GM12878 (cell line): ENCODE measurements around the gene MLST8. TPM values are rescaled to one million over a fixed set of nuclear protein-coding genes. Genes with fewer than 3 reads are reported as not detected.
"Not testable (repeated sequence)": the region's sequence is repeated elsewhere in the genome, so short reads cannot be mapped to it uniquely, and the experiment has no call there.

Source experiments
- ATAC-seq: fragments of 200-7000 bp; cut with Tn5 transposase; 3 replicates; pipeline ENCODE4 v1.9.1; 2020; ENCODE audit warnings: mild to moderate bottlenecking, moderate library complexity
- BruUV-seq: library from RNA; stranded (reverse); fragments of 400-500 nt; replicated peaks from 2 replicates; lab custom pipeline; 2021; lab: Mats Ljungman, UMichigan
- CTCF ChIA-PET: fragments of 300-600 bp; sonication (Branson Sonifier 250); formaldehyde crosslinking; extraction: SDS; loops from one replicate; lab custom pipeline; 2021; ENCODE audit warnings: inconsistent platforms; lab: Yijun Ruan, JAX
- POLR2A ChIA-PET: fragments of 350-600 bp; formaldehyde crosslinking; extraction: SDS; loops from one replicate; lab custom pipeline; 2021; ENCODE audit warnings: inconsistent platforms; lab: Charles Lee
- RAD21 ChIA-PET: fragments of 300-600 bp; sonication (Branson Sonifier 250); formaldehyde crosslinking; loops from one replicate; lab custom pipeline; 2023; ENCODE audit warnings: antibody characterized with exemption; ENCODE audit not compliant: unreplicated experiment; lab: Charles Lee
- SMC1A ChIA-PET: fragments of 300-600 bp; sonication (Branson Sonifier 250); formaldehyde crosslinking; loops from one replicate; lab custom pipeline; 2023; ENCODE audit not compliant: unreplicated experiment, uncharacterized antibody; lab: Charles Lee
- DNase-seq: peaks from one replicate; pipeline ENCODE4 v3.0.0-alpha.2; 2011; ENCODE audit warnings: low read depth, low spot score
- FAIRE-seq: peaks from 3 replicates; lab custom pipeline; 2011; peaks lifted over from hg19 to GRCh38; lab: Jason Lieb, UNC
- H2AFZ ChIP-seq: 2 replicates; pipeline ENCODE4 v1.6.0; 2011; ENCODE audit warnings: low read depth, low read length, control low read depth; ENCODE audit not compliant: control insufficient read depth
- H3K27ac ChIP-seq: 2 replicates; pipeline ENCODE4 v1.5.1; 2011; ENCODE audit warnings: control low read depth; ENCODE audit not compliant: control insufficient read depth, insufficient read depth
- H3K27me3 ChIP-seq, 2 experiments: replicated peaks in 1 of 2; 2 replicates each; pipeline versions ENCODE4 v1.6.0 to v1.6.1; 2011; ENCODE audit warnings: low read length in 1 of 2; ENCODE audit not compliant: control insufficient read depth in 2 of 2, insufficient read depth in 2 of 2
- H3K36me3 ChIP-seq, 2 experiments: 2 replicates each; pipeline ENCODE4 v1.5.1; 2011; ENCODE audit warnings: low read length in 1 of 2; ENCODE audit not compliant: control insufficient read depth in 2 of 2, insufficient read depth in 2 of 2
- H3K4me1 ChIP-seq: 2 replicates; pipeline ENCODE4 v1.6.1; 2011; ENCODE audit warnings: mild to moderate bottlenecking, low read length, moderate library complexity, mixed read lengths; ENCODE audit not compliant: control insufficient read depth, insufficient read depth
- H3K4me2 ChIP-seq: 2 replicates; pipeline ENCODE4 v1.6.0; 2011; ENCODE audit warnings: control low read depth; ENCODE audit not compliant: control insufficient read depth, insufficient read depth
- H3K4me3 ChIP-seq: fragments of 200-600 bp; sonication (generic); 2 replicates; pipeline ENCODE4 v1.5.1; 2016
- H3K79me2 ChIP-seq: 2 replicates; pipeline ENCODE4 v1.6.0; 2011; ENCODE audit warnings: low read length; ENCODE audit not compliant: control insufficient read depth, insufficient read depth
- H3K9ac ChIP-seq: 2 replicates; pipeline ENCODE4 v1.8.0; 2011; ENCODE audit warnings: low read length, control low read depth, mixed read lengths; ENCODE audit not compliant: control insufficient read depth, insufficient read depth
- H3K9me3 ChIP-seq: replicated peaks from 3 replicates; pipeline ENCODE4 v1.5.1; 2011; ENCODE audit warnings: mild to moderate bottlenecking, low read length; ENCODE audit not compliant: control insufficient read depth, insufficient read depth
- H4K20me1 ChIP-seq: 2 replicates; pipeline ENCODE4 v1.6.0; 2011; ENCODE audit not compliant: control insufficient read depth, insufficient read depth
- CEBPZ ChIP-seq: fragments of 150-350 bp; IDR thresholded peaks from 2 replicates; pipeline ENCODE4 v1.6.1; 2016; ENCODE audit warnings: low read depth, low read length
- PBX3 ChIP-seq: IDR thresholded peaks from 2 replicates; pipeline ENCODE4 v1.6.1; 2011; ENCODE audit warnings: mild to moderate bottlenecking, low read depth, low read length, moderate library complexity; ENCODE audit not compliant: insufficient replicate concordance
- ZNF592 ChIP-seq: fragments of 450-650 bp; IDR thresholded peaks from 2 replicates; pipeline ENCODE4 v1.6.1; 2017; ENCODE audit warnings: mild to moderate bottlenecking, moderate library complexity
- WGBS: methylation state at CpG from one replicate; pipeline ENCODE4 v1.1.6; 2016; ENCODE audit warnings: low lambda C conversion rate; ENCODE audit not compliant: insufficient replicate concordance, insufficient coverage; ENCODE audit errors: missing lambda C conversion rate; 5-methylcytosine and 5-hydroxymethylcytosine counted together
- in situ Hi-C: fragments of 300-500 bp; cut with MboI; formaldehyde crosslinking; loops from 9 replicates; pipeline ENCODE4 v1.14.3; 2018; ENCODE audit warnings: mixed read lengths
- intact Hi-C: fragments of 100-400 bp; cut with micrococcal nuclease; formaldehyde crosslinking; loops from one replicate; pipeline ENCODE4 v1.14.2; 2022; ENCODE audit not compliant: unreplicated experiment
- polyA plus RNA-seq, 11 experiments: library from polyadenylated mRNA; depleted of rRNA in 4 of 11; unstranded in 6 of 11; stranded (reverse) in 5 of 11; fragments of >200 nt; fragmentation: Nextera tagmentation in 4 of 11; fragmentation: Illumina TruSeq in 1 of 11; extraction: Ambion mirVana in 4 of 11; extraction: Trizol in 1 of 11; gene quantifications; 1 replicate in 1 of 11; 2 replicates in 10 of 11; pipeline versions ENCODE4 v1.2.1 to v1.2.3, GENCODE V29; 2011 to 2016; ENCODE audit warnings: inconsistent platforms in 2 of 11, missing spikeins in 2 of 11, low read depth in 1 of 11
- total RNA-seq, 4 experiments: library from RNA; depleted of rRNA in 3 of 4; stranded (reverse); fragments of >200 nt in 3 of 4; fragmentation: Illumina TruSeq in 1 of 4; extraction: Trizol in 1 of 4; gene quantifications; 2 replicates each; pipeline versions ENCODE4 v1.2.1 to v1.2.3, GENCODE V29; 2013 to 2021

The MLST8 gene
- total and polyA plus RNA-seq, 10 of the 15 experiments (the other 5 are each of a cell fraction or from before 2014, with no cell fraction given): 1.0 to 114 (median 64.2) TPM

- no peak for TF ChIP-seq CEBPZ
- TF ChIP-seq PBX3: no peak
- TF ChIP-seq ZNF592: no peak
Measured at GRCh38 chr16:2257726-2258125, 52.5 kb downstream of the MLST8 start (continued).

- H3K4me2 ChIP-seq, H3K4me3 ChIP-seq, H3K79me2 ChIP-seq, H3K4me1 ChIP-seq, H3K27me3 ChIP-seq, H2AFZ ChIP-seq, in situ Hi-C loops, H4K20me1 ChIP-seq, DNase-seq, BruUV-seq, H3K9me3 ChIP-seq, intact Hi-C loops, ATAC-seq, H3K9ac ChIP-seq, H3K27ac ChIP-seq, RAD21 ChIA-PET, FAIRE-seq: not testable (repeated sequence)
- SMC1A ChIA-PET: interaction anchor here (1.2 kb wide), 1 partner anchor 21 kb away, joined by 3 read pairs; no protein-coding TSS in a partner anchor
- POLR2A ChIA-PET: interaction anchor here (0.6 kb wide), 1 partner anchor 37 kb away, joined by 4 read pairs; no protein-coding TSS in a partner anchor
- peaks cover 39 to 54% of the 10 kb centered on the region in 2 experiments for H3K36me3 ChIP-seq
- 95% methylated on average over 7 of the region's 7 CpGs for WGBS
- CTCF ChIA-PET: interaction anchor here (0.7 to 1.7 kb wide), 2 partner anchors 64 to 833 kb away, joined by 3 to 5 read pairs; no protein-coding TSS in a partner anchor
Measured at GRCh38 chr16:2258530-2258929, 53.3 kb downstream of the MLST8 start.
